HG02642 (cell line): ENCODE measurements around the gene KCNK4.

Experiments
- ATAC-seq: cut with Tn5 transposase; IDR thresholded peaks from one replicate; pipeline ENCODE4 v1.9.1; 2021; ENCODE audit warnings: mild to moderate bottlenecking; ENCODE audit not compliant: unreplicated experiment, poor library complexity

The KCNK4 gene

DNA sequence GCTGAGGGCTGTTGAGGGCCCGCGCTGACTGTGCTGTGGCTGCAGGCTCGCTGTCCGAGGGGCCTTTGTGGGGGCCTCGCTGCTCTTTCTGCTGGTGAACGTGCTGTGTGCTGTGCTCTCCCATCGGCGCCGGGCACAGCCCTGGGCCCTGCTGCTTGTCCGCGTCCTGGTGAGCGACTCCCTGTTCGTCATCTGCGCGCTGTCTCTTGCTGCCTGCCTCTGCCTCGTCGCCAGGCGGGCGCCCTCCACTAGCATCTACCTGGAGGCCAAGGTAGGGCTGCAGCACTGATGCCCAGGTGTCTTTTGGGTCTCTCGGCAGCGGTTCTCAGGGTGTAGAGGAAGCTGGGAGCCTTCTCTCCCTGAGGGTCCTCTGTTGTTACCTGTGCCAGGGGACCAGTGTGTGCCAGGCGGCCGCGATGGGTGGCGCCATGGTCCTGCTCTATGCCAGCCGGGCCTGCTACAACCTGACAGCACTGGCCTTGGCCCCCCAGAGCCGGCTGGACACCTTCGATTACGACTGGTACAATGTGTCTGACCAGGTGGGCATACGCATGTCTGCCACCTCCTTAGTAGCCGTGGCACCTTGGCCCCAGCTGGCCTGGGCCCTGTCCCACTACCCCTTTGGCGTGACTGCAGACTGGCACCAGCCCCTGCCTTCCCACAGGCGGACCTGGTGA, 3.3 kb upstream of the KCNK4 start:
- no peak for ATAC-seq

DNA sequence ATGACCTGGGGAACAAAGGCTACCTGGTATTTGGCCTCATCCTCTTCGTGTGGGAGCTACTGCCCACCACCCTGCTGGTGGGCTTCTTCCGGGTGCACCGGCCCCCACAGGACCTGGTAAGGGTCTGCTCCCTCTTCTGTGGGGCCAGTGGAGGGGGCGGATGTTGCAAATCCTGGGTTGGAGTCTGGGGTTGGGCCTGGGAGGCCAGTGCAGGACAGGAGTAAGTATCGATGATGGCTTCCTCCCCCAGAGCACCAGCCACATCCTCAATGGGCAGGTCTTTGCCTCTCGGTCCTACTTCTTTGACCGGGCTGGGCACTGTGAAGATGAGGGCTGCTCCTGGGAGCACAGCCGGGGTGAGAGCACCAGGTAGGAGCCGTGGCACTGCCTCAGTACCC, 2.8 kb upstream of the KCNK4 start:
- ATAC-seq: no peak

DNA sequence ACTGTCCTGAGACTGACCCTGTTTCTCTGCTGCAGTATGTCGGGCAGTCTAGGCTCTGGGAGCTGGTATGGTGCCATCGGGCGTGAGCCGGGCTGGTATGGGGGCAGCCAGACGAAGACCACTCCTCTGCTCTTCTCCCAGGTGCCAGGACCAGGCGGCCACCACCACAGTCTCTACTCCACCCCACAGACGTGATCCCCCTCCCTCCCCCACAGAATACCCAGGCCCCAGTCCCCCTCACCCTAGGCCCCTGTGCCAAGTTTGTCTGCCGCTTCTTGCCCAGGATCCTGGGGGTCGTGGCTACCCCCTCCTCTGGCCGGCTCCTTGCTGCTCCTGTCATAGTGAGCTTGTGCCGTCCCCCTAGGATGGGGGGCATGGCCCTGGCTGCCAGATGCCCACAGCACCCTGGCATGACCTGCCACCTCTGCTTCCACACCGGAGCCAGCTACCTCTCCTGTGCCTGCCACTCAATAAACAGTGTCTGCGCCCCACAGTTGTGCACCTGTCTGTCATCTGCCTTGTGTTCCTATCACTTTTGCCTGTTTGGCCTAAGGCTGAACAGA, 2.0 kb upstream of the KCNK4 start:
- no peak for ATAC-seq

DNA sequence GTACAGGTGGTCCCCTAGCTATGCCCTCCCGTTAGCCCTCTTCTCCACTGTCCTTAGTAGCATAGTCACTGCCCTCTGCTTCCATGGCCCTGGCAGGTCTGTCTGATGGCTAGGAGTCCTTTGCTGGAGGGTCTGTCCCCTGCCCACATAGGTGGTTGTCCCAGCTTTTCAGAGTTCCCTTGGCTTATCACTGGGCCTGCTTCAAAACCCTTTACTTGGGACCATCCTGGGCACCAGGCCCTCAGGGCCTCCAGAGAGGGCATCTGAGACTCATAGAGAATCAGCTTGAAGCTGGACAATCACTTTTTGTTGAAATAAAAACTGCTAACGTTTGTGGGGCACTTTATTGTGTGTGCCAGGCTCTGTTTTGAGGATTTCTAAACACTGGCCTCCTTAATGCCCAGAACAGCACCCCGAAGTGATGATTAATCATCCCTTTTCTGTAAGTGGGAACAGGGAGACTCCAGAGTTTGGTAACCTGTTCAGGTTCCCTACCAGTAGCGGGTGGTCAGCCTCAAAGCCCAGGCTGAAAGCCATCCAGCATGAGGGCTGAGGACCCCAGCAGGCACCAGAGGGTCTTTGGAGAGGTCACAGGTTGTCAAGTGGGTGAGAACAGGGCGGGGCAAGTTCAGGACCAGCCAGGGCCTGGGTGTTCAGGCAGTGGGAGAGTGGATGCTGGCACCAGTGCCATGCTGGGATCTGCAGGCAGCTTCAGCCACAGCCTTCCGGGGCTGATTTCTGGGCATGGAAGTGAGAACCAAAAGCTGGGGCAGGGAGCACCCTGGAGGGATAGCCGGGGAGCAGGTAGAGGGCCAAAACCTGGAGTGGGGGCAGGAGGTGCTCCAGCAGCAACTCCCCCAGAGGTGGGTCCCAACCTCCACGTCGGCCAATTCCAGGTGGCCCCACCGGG, 495 bp upstream of the KCNK4 start:
- ATAC-seq: no peak

DNA sequence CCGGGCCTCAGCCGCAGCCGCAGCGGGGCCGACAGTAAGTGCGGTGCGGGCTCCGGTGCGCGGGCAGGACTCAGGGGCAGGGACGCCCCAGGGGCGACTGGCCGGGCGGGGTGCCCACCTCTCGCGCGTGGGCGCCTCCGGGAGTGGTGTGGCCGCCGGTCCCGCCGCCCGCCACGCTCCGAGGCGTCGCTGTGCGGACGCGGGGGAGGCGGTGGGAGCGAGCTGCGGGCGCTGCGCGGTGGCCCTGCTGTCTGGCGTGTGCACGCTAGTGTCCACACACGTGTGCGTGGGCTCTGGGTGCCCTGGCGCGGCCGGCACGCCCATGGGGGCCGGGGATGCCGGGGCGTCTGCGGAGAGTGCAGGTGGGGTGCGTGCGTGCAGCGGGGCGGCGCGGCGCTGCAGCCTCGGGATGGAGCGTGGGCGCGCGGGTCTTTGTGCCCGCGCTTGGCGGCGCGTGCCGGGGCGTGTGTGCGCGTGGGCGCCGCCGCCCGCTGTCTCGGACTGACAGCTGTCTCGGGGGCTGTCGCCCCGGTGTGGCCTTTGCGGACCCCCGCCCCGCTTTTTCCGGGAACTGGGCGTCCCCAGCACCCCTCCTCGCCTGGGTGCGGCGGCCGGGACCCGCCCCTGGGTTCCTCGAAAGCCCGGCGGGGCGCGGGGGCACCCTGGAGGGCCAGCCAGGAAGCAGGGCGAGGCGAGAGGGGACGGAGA, 804 bp downstream of the KCNK4 start:
- ATAC-seq: no peak

DNA sequence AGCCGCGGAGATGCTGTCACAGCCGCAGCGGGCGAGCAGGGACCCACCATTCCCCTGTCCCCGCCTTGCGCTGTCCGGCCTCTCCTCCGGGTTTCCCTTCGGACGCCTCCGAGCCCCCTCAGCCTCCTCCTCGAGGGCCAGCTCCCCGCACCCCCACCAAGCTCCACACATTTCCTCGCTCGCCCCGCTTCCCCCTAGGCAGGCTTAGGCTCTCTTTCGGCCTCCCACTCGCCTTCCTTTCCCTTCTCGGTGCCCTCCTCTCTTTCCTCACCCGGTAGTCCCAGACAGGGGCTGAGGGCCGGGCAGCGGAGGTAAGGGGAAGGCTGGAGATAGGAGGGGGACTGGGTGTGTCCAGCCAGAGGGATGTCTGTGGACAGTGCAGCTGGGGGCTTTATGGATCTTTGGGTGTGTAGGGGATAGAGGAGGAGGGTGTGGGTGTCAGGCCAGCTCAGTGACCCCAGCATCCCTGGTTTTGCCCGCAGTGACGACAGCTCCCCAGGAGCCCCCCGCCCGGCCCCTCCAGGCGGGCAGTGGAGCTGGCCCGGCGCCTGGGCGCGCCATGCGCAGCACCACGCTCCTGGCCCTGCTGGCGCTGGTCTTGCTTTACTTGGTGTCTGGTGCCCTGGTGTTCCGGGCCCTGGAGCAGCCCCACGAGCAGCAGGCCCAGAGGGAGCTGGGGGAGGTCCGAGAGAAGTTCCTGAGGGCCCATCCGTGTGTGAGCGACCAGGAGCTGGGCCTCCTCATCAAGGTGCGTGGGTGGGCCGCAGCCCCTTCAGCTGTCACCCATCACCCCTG, 1.6 kb downstream of the KCNK4 start:
- no peak for ATAC-seq

DNA sequence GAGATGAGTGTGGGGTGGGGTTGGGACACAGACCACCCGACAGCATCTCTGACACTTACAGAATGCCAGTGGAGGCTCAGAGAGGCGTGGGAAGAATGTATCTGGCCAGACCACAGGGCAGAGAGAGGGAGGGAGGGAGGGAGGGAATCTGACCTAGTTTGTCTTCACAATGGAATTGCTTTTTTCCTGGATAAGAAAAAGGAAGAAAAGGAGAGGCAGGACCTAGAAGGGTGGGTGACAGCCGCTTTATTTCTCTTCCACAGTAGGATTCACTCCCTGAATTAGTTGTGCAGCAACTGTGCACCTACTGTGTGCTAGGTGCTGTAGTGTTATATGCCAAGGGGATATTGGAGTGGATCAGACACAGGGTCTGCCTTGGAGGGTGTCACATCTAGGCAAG, 3.7 kb downstream of the KCNK4 start:
- ATAC-seq: no peak

DNA sequence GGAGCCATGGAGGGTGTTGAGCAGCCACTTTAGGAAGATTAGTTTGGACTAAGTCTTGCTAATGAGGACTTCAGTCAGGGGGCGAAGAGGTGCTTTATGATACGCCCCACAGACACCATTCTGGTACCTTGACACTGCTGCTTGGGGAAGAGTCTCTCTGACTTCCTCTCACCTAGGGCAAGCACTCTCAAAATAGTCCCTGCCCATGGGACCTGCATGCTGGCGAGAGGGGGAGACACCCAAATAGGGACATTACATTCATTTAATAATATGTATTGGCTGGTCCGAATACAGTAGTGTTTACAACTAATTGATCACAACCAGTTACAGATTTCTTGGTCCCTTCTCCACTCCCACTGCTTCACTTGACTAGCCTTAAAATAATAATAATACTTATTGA, 4.7 kb downstream of the KCNK4 start:
- ATAC-seq: no peak

DNA sequence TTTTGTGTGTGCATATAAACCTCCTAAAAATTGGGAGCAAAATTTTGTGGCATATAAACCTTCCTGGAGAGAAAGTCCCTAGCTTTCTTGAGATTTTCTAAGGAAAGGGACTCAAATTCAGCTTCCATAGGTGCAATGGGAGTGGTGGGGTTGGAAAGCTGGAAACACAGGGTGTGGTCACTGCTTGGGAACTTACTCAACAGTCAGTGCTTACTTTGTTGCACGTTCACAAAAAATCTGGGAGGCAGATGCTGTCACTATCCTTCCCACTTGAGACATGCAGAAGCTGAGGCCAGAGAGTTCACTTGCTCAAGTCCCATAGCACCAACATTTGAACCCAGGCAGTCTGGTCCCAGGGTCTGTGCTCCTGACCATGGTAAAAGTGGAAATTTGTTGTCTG, 5.1 kb downstream of the KCNK4 start:
- ATAC-seq: no peak

DNA sequence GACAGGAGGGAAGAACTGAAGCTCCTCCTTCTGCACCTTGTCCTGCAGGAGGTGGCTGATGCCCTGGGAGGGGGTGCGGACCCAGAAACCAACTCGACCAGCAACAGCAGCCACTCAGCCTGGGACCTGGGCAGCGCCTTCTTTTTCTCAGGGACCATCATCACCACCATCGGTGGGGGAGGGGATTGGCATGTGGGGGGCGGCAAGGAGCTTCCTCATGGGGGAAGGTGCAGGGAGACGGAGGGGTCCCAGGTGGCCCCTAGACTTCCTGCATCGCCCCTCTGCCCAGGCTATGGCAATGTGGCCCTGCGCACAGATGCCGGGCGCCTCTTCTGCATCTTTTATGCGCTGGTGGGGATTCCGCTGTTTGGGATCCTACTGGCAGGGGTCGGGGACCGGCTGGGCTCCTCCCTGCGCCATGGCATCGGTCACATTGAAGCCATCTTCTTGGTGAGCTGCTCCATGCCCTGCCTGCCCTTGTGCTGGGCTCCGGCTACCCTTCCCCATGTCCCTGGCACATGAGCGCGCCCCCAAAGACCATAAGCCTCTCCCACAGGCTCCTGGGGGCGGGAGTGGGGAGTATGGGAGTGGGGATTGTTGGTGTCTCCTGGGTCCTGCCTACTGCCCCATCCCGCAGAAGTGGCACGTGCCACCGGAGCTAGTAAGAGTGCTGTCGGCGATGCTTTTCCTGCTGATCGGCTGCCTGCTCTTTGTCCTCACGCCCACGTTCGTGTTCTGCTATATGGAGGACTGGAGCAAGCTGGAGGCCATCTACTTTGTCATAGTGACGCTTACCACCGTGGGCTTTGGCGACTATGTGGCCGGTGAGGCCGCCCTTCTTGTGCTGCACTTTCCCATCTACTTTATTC, 6.0 kb downstream of the KCNK4 start:
- ATAC-seq: no peak

DNA sequence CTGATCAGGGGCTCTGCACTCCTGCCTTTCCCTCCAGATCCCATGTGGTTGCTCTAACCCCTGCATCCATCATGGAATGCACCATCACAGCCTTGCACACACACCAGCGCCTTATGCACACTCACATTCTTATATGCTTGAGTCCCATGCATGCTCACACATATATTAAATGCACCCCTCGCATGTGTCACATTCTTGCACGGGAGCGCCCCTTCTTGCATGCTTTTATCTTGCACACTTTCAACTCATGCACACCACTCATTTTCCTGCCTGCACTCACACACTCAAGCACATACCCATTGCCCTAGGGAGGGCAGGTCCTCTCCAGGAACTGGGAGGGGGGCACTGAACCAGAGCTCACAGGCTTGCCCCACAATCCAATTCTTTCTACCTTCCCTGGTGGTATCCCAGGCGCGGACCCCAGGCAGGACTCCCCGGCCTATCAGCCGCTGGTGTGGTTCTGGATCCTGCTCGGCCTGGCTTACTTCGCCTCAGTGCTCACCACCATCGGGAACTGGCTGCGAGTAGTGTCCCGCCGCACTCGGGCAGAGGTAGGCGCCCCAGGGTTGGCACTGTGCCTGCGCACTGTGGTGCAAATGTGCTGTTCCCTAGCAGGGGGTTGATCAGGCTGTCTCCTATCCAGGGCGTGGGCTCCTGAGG, 6.7 kb downstream of the KCNK4 start:
- no peak for ATAC-seq

DNA sequence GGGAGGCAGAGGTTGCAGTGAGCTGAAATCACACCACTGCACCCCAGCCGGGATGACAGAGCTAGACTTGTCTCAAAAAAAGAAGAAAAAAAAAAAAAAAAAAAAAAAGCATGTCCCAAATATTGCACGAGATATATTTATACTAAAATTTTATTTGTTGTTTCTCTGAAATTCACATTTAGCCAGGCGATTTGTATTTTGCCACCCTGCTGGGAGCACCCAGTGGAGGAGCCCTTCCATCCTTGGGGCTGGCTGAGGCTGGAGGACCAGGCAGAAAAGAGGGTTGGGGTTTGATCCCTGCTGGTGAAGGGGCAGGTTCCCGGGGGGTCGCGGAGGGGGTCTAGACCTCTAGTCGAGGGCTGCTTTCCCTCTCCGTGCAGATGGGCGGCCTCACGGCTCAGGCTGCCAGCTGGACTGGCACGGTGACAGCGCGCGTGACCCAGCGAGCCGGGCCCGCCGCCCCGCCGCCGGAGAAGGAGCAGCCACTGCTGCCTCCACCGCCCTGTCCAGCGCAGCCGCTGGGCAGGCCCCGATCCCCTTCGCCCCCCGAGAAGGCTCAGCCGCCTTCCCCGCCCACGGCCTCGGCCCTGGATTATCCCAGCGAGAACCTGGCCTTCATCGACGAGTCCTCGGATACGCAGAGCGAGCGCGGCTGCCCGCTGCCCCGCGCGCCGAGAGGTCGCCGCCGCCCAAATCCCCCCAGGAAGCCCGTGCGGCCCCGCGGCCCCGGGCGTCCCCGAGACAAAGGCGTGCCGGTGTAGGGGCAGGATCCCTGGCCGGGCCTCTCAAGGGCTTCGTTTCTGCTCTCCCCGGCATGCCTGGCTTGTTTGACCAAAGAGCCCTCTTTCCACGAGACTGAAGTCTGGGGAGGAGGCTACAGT, 8.1 kb downstream of the KCNK4 start:
- ATAC-seq: no peak

DNA sequence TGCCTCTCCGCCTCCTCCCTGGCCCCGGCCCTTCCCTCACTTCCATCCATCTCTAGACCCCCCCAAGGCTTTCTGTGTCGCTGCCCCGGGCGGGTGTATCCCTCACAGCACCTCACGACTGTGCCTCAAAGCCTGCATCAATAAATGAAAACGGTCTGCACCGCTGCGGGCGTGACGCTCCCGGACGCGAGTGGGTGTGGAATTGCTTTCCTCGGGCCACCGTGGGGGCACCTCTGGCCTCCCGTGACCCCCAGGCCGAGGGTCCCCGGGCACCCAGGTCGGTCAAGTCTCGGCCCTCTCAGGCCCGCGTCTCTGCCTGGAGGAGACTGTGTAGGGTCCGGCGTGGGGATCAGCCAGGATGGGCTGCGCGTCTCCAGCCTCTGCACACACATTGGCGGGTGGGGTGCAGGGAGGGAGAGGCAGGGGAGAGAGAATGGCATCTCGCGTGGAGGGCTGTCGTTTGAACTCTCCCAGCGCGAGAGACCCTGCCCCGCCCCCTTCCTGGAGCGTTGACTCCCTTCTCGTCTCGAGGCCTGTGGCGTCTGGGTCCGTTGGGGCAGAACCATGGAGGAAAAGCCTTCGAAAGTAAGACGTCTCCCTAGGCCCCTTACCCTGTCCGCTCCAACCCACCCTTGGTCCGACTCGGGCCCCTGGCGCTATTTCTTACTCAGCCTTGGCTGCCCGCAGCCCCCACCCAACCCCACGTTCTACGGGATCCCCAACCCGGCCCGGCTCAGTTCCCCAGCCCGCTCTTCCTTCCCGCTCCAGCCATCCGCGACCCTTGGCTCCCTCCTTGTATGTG, 8.9 kb downstream of the KCNK4 start, which contains the start of gene CATSPERZ:
Gene CATSPERZ (plus strand): TSS at position 512 of the 802 bp plus-strand sequence. CDS start 53 bp downstream, at position 565.
- ATAC-seq: no peak

DNA sequence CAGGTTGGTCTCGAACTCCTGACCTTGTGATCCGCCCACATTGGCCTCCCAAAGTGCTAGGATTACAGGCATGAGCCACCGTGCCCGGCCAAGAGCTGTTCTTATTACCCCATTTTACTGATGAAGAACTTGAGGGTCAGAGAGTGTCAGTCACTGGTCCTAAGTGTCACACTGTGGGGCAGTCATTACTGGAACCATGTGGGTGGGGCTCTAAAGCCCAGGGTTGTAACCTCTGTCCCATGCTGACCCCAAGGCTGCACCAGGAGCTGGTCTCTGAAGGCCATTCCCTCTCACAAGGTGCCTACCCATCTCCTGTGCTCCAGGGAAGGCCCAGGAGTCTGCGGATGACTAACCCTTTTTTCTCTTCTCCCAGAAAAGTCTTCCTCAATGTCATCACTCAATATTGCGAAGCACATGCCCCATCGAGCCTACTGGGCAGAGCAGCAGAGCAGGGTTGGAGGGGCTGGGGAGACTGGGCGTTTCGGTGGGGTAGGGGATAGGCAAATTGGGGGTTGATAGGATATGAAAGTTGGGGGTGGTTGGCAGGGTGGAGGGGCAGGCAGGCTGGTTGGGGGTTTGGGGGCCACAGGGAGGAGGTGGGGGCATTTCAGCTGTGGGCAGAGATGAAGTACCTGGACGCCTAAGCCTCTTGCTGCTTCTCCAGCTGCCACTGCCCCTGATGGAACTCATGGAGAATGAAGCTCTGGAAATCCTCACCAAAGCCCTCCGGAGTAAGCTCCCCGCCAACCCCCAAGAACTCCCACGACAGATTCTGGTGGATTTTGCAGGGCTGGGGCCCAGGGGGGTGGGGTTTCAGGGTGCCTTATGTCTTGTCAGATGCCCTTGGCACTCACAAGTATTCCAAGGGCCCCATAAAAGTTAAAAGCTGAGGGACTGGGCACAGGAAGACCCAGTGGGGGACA, 12.3 kb downstream of the KCNK4 start:
- ATAC-seq: no peak

DNA sequence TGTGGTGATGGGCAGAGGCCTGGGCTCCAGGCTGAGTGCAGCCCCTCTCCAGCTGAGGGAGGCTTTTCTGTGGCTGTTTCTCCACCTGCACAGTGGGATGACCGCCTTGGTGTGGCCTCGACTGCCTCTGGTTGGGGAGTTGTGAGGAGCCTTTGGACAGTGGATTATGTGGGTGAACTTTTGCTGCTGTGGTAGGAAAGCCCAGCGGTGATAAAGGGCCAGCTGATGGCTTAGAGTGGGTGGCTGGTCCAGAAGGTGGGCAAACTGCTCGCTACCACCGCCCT, 12.9 kb downstream of the KCNK4 start:
- ATAC-seq: no peak
